Right lobe of liver (tissue), 4 donors: ENCODE results near the gene AGAP2.

ENCODE experiments used
- CTCF ChIP-seq, 4 donors: fragments of 200-600 bp in 3 of 4; fragments of 450-650 bp in 1 of 4; IDR thresholded peaks; one replicate each; pipeline versions ENCODE4 v1.5.1 to v1.8.0; 2016 to 2022; ENCODE audit warnings: antibody characterized with exemption in 4 of 4, mild to moderate bottlenecking in 2 of 4
- POLR2A ChIP-seq: fragments of 450-650 bp; IDR thresholded peaks from one replicate; pipeline ENCODE4 v1.6.1; 2017; ENCODE audit warnings: antibody characterized with exemption, mild to moderate bottlenecking
- donor health status: DM: no; HTN: no; CAD: no.
- donor health status: DM: no; HTN: no; CAD: no.
- donor health status: DM: no; HTN: yes; CAD: no.

GRCh38 chr12:57715786-57716185 lies 22.8 kb downstream of the AGAP2 start:
- TF ChIP-seq POLR2A, result no peak
- no peak for TF ChIP-seq CTCF (IDR thresholded peaks at IDR 0.05)
